VCaP (cell line): Measurements from ENCODE around the gene CCDC148.

Experiments used
- H3K27ac ChIP-seq: fragments of 450-650 bp; 2 replicates; pipeline ENCODE4 v1.5.1; 2017
- CTCF ChIP-seq: fragments of 450-650 bp; conservative IDR thresholded peaks from 2 replicates; pipeline ENCODE4 v1.5.1; 2017; ENCODE audit warnings: mild to moderate bottlenecking, moderate library complexity

CCDC148 gene

GRCh38 chr2:158178646-158179045 lies 277.9 kb downstream of the CCDC148 start:
- no peak for TF ChIP-seq CTCF
- no peak overlapping the region for H3K27ac ChIP-seq

GRCh38 chr2:158174956-158175355 lies 281.6 kb downstream of the CCDC148 start:
- TF ChIP-seq CTCF: no peak
- H3K27ac ChIP-seq: no peak overlapping the region

- no peak overlapping the region for H3K27ac ChIP-seq
- TF ChIP-seq CTCF: no peak
Observed at GRCh38 chr2:158174495-158174894, 282.1 kb downstream of the CCDC148 start.

- no peak overlapping the region for H3K27ac ChIP-seq
- TF ChIP-seq CTCF: no peak
Observed at GRCh38 chr2:158172719-158173118, 283.8 kb downstream of the CCDC148 start.

GRCh38 chr2:158154596-158154995 lies 302.0 kb downstream of the CCDC148 start:
- no peak for TF ChIP-seq CTCF
- no peak overlapping the region for H3K27ac ChIP-seq

GRCh38 chr2:158153270-158154015 lies 303.1 kb downstream of the CCDC148 start:
- H3K27ac ChIP-seq: no peak overlapping the region
- no peak for TF ChIP-seq CTCF

- no peak for TF ChIP-seq CTCF
- no peak overlapping the region for H3K27ac ChIP-seq
Observed at GRCh38 chr2:158144914-158145625, 311.5 kb downstream of the CCDC148 start.
